KOPT-K1 (cell line): ENCODE measurements around the gene ROBO2.

Experiments
- H3K27ac ChIP-seq: fragments of 200-600 bp; sonication (generic); 2 replicates; pipeline ENCODE4 v1.5.1; 2016; ENCODE audit warnings: antibody characterized with exemption, mild to moderate bottlenecking, low read depth, low read length; ENCODE audit not compliant: poor library complexity, severe bottlenecking
- H3K36me3 ChIP-seq: fragments of 200-600 bp; sonication (generic); 2 replicates; pipeline ENCODE4 v1.5.1; 2017; ENCODE audit warnings: antibody characterized with exemption, mild to moderate bottlenecking, low read length, moderate library complexity; ENCODE audit not compliant: insufficient read depth
- H3K9me3 ChIP-seq: fragments of 200-600 bp; sonication (generic); 2 replicates; pipeline ENCODE4 v1.5.1; 2017; ENCODE audit warnings: antibody characterized with exemption, low read length, mild to moderate bottlenecking; ENCODE audit not compliant: insufficient read depth, poor library complexity, severe bottlenecking

ROBO2 gene

DNA sequence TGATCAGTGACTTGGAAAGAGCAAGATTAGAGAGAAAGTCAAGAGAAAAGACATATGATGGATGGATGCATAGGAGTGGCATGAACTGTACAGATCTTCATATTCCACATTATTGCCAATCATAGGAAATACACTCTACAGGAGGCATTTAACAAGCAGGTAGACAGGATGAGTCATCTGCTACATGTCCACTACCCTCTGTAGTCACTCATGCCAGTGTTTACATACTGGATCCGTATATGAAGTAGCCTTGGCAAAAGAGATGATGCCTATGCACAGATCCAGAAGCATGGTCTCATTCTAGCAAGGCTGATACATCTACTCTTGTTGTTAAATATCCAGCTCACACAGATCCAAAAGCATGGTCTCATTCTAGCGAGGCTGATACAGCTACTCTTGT is 632.1 kb downstream of the ROBO2 start:
- Histone ChIP-seq H3K9me3 (no peaks in the 10 kb centered on the region), H3K36me3 (no peaks in the 10 kb centered on the region), H3K27ac (no peak overlapping the region)

DNA sequence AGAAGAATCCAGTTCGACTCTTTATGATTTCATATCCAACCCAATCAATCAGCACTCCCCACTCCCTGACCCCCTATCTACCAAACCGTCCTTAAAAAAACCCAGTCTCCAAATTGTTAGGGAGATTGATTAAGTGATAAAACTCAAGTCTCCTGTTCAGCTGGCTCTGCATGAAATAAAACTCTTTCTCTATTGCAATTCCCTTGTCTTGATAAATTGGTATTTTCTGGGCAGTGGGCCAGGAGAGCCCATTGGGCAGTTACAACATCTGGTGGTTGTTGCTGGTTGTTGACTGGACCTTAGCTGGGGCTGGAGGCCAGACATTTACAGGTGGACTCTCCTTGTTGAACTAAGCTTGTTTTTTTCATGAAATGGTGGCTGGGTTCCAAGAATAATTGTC is 642.3 kb downstream of the ROBO2 start:
- H3K36me3 ChIP-seq = no peaks in the 10 kb centered on the region
- H3K27ac ChIP-seq = no peak overlapping the region
- H3K9me3 ChIP-seq = peaks cover 11% of the 10 kb centered on the region

- peaks cover 11% of the 10 kb centered on the region for H3K9me3 ChIP-seq
- H3K27ac ChIP-seq = no peak overlapping the region
- H3K36me3 ChIP-seq = no peaks in the 10 kb centered on the region
These were observed 644.2 kb downstream of the ROBO2 start for GRCh38 chr3:77684115-77684514.

DNA sequence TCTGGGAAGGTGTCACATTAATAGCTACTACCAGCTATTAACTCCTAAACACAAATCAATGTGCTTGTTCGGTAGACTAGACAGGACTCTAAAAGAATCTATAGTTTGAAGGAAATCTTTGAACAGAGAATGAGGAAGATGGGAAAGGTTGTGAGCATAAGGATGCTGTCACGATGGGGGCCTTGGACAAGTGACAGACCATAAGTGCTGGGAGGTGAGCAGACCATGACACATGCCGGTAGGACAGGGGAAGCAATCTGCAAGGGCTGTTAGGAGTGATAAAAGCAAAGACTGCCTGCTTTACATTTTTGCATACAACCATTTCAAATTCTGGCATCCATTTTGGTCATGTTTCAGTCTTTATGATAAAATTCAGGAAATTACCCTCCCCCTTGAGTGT is 645.8 kb downstream of the ROBO2 start:
- H3K9me3 ChIP-seq = peaks cover 11% of the 10 kb centered on the region
- H3K27ac ChIP-seq = no peak overlapping the region
- no peaks in the 10 kb centered on the region for H3K36me3 ChIP-seq

GRCh38 chr3:77686560-77686959 is 646.7 kb downstream of the ROBO2 start:
- no peaks in the 10 kb centered on the region for H3K36me3 ChIP-seq
- H3K9me3 ChIP-seq = peaks cover 11% of the 10 kb centered on the region
- H3K27ac ChIP-seq = no peak overlapping the region

- H3K36me3 ChIP-seq = no peaks in the 10 kb centered on the region
These were observed 647.6 kb downstream of the ROBO2 start for GRCh38 chr3:77687545-77687944.

GRCh38 chr3:77690284-77690845 is 650.5 kb downstream of the ROBO2 start:
- Histone ChIP-seq H3K9me3 (no peaks in the 10 kb centered on the region), H3K27ac (no peak overlapping the region)

More at GRCh38 chr3:77687545-77687944, 647.6 kb downstream of the ROBO2 start:
- Histone ChIP-seq H3K9me3 (peaks cover under 1% of the 10 kb centered on the region), H3K27ac (no peak overlapping the region)

GRCh38 chr3:77693147-77693546 is 653.2 kb downstream of the ROBO2 start:
- no peak overlapping the region for H3K27ac ChIP-seq

More at GRCh38 chr3:77690284-77690845, 650.5 kb downstream of the ROBO2 start:
- no peaks in the 10 kb centered on the region for H3K36me3 ChIP-seq

GRCh38 chr3:77699125-77699691 is 659.3 kb downstream of the ROBO2 start:
- Histone ChIP-seq H3K27ac (no peak overlapping the region), H3K36me3 (no peaks in the 10 kb centered on the region), H3K9me3 (no peaks in the 10 kb centered on the region)

More at GRCh38 chr3:77693147-77693546, 653.2 kb downstream of the ROBO2 start:
- Histone ChIP-seq H3K36me3 (no peaks in the 10 kb centered on the region), H3K9me3 (no peaks in the 10 kb centered on the region)
